Stomach (tissue), 9 donors: ENCODE measurements around the gene PRAMEF11. TPM values are rescaled to one million over a fixed set of nuclear protein-coding genes. Genes with fewer than 3 reads are reported as not detected.
"Not testable (repeated sequence)": the region's sequence is repeated elsewhere in the genome, so short reads cannot be mapped to it uniquely, and the experiment has no call there.

Experiments
- DNase-seq, 2 donors: peaks; one replicate each; pipeline versions ENCODE4 v3.0.0 to v3.0.0-alpha.2; 2013 to 2019
- H3K27ac ChIP-seq, 5 donors: fragments of 200-600 bp in 4 of 5; sonication (generic) in 4 of 5; one replicate each; pipeline ENCODE4 v1.5.1; 2013 to 2019; ENCODE audit warnings: mild to moderate bottlenecking in 1 of 5, moderate library complexity in 1 of 5
- H3K27me3 ChIP-seq, 3 donors: fragments of 200-600 bp; sonication (generic); one replicate each; pipeline ENCODE4 v1.5.1; 2017 to 2019; ENCODE audit warnings: mixed run types in 1 of 3
- H3K36me3 ChIP-seq, 4 donors: fragments of 200-600 bp; sonication (generic); 1 replicate in 3 of 4; 2 replicates in 1 of 4; pipeline ENCODE4 v1.5.1; 2016 to 2019
- H3K4me1 ChIP-seq, 4 donors: fragments of 200-600 bp; sonication (generic); one replicate each; pipeline ENCODE4 v1.5.1; 2016 to 2019
- H3K4me3 ChIP-seq, 4 donors: fragments of 200-600 bp; sonication (generic) in 3 of 4; one replicate each; pipeline ENCODE4 v1.5.1; 2016 to 2019; ENCODE audit warnings: mild to moderate bottlenecking in 1 of 4
- H3K9me3 ChIP-seq, 4 donors: fragments of 200-600 bp; sonication (generic); one replicate each; pipeline ENCODE4 v1.5.1; 2016 to 2019
- CTCF ChIP-seq, 7 experiments: fragments of 450-650 bp in 4 of 7; fragments of 200-600 bp in 3 of 7; sonication (generic) in 3 of 7; IDR thresholded peaks; one replicate each; pipeline ENCODE4 v1.5.1; 2016 to 2019; ENCODE audit warnings: antibody characterized with exemption in 7 of 7, control low read depth in 2 of 7, mild to moderate bottlenecking in 1 of 7
- EP300 ChIP-seq: sonication (generic); formaldehyde crosslinking; IDR thresholded peaks from one replicate; pipeline ENCODE4 v1.6.1; 2017; ENCODE audit warnings: antibody characterized with exemption
- POLR2A ChIP-seq, 4 donors: fragments of 450-650 bp; IDR thresholded peaks; one replicate each; pipeline ENCODE4 v1.6.1; 2016; ENCODE audit warnings: antibody characterized with exemption in 4 of 4, control low read depth in 2 of 4, mild to moderate bottlenecking in 1 of 4, moderate library complexity in 1 of 4
- POLR2AphosphoS5 ChIP-seq, 3 donors: sonication (generic); formaldehyde crosslinking; IDR thresholded peaks; one replicate each; pipeline ENCODE4 v1.6.1; 2016; ENCODE audit warnings: antibody characterized with exemption in 3 of 3
- WGBS, 5 donors: extraction: QIAGEN DNeasy Blood & Tissue Kit in 3 of 5; methylation state at CpG; one replicate each; pipeline versions ENCODE4 v1.1.5 to v1.1.7; 2013 to 2018; 5-methylcytosine and 5-hydroxymethylcytosine counted together
- intact Hi-C: fragments of 100-400 bp; cut with DNase I; formaldehyde crosslinking; loops from one replicate; pipeline ENCODE4 v1.15.1; 2023; ENCODE audit warnings: low total_unique reads
- polyA plus RNA-seq, 3 donors: library from polyadenylated mRNA; stranded (reverse); fragments of 200-250 nt; gene quantifications; one replicate each; pipeline ENCODE4 v1.2.3, GENCODE V29; 2013
- total RNA-seq, 5 donors: library from RNA; depleted of rRNA; stranded (reverse); fragments of >200 nt; gene quantifications; one replicate each; pipeline versions ENCODE4 v1.1.0 to v1.2.3, GENCODE V29; 2014 to 2016
- donor health status: healthy with polysubstance abuse.
- donor health status: Bipolar disorder and iron deficiency.
- donor health status: healthy.

The PRAMEF11 gene
- total and polyA plus RNA-seq, 8 donors = not detected

- intact Hi-C loops = no loop called here
- 38 to 69% (median 58%) methylated on average over 1 to 4 of the region's 4 CpGs for WGBS, 5 donors
- H3K4me1 ChIP-seq = no peaks in the 10 kb centered on the region
- TF ChIP-seq CTCF (IDR thresholded peaks at IDR 0.05) (no peak), POLR2A (IDR thresholded peaks at IDR 0.05) (no peak), POLR2AphosphoS5 (IDR thresholded peaks at IDR 0.05) (no peak), EP300 (no peak)
- H3K27ac ChIP-seq = no peak overlapping the region
- no peak overlapping the region for H3K4me3 ChIP-seq
- no peak for DNase-seq
- H3K27me3 ChIP-seq = no peaks in the 10 kb centered on the region
- H3K9me3 ChIP-seq = no peaks in the 10 kb centered on the region
- no peaks in the 10 kb centered on the region for H3K36me3 ChIP-seq
Observed at GRCh38 chr1:12798911-12799310, 32.3 kb downstream of the PRAMEF11 start.

- H3K36me3 ChIP-seq, H3K27ac ChIP-seq, H3K4me1 ChIP-seq, H3K27me3 ChIP-seq, DNase-seq, H3K4me3 ChIP-seq, intact Hi-C loops: not testable (repeated sequence)
- WGBS, 5 donors = 57 to 88% (median 82%) methylated on average over 3 to 5 of the region's 5 CpGs
- H3K9me3 ChIP-seq = peaks cover 0 to 17% (median 8%) of the 10 kb centered on the region in 4 donors
Observed at GRCh38 chr1:12791097-12791496, 40.1 kb downstream of the PRAMEF11 start, which contains the start of gene PRAMEF1. Gene PRAMEF1, plus strand, starts transcription at chr1:12791397. Its CDS starts 1,831 bp downstream, at chr1:12793228.

- intact Hi-C loops, H3K27me3 ChIP-seq, H3K4me1 ChIP-seq, H3K27ac ChIP-seq, H3K4me3 ChIP-seq, H3K36me3 ChIP-seq, DNase-seq: not testable (repeated sequence)
- 78 to 94% (median 81%) methylated on average over 7 to 8 of the region's 8 CpGs for WGBS, 5 donors
- H3K9me3 ChIP-seq = peaks cover 6 to 47% (median 38%) of the 10 kb centered on the region in 4 donors
Observed at GRCh38 chr1:12784729-12785128, 46.5 kb downstream of the PRAMEF11 start.

GRCh38 chr1:12783783-12784182 is 47.4 kb downstream of the PRAMEF11 start:
- H3K9me3 ChIP-seq = peaks cover 6 to 47% (median 38%) of the 10 kb centered on the region in 4 donors
- H3K4me3 ChIP-seq, intact Hi-C loops, H3K4me1 ChIP-seq, H3K27ac ChIP-seq, DNase-seq, H3K27me3 ChIP-seq, H3K36me3 ChIP-seq: not testable (repeated sequence)
- 34 to 61% (median 46%) methylated on average over 4 to 6 of the region's 7 CpGs for WGBS, 5 donors

- WGBS, 5 donors = 75 to 86% (median 81%) methylated on average over 4 to 5 of the region's 5 CpGs
- H3K27me3 ChIP-seq, intact Hi-C loops: not testable (repeated sequence)
Observed at GRCh38 chr1:12781488-12781887, 49.7 kb downstream of the PRAMEF11 start.

GRCh38 chr1:12778907-12779306 is 52.3 kb downstream of the PRAMEF11 start:
- TF ChIP-seq EP300 = no peak
- no peak for TF ChIP-seq POLR2AphosphoS5 (IDR thresholded peaks at IDR 0.05)
- no peak for TF ChIP-seq CTCF (IDR thresholded peaks at IDR 0.05)
- 67 to 83% (median 77%) methylated on average over 6 of the region's 6 CpGs for WGBS, 5 donors
- no peak overlapping the region for H3K27ac ChIP-seq
- H3K4me1 ChIP-seq = no peaks in the 10 kb centered on the region
- intact Hi-C loops = no loop called here
- no peak overlapping the region for H3K4me3 ChIP-seq
- H3K9me3 ChIP-seq = peaks cover 0 to 9% (median 8%) of the 10 kb centered on the region in 4 donors
- H3K36me3 ChIP-seq = no peaks in the 10 kb centered on the region
- H3K27me3 ChIP-seq = no peaks in the 10 kb centered on the region
- DNase-seq = no peak

More at GRCh38 chr1:12781488-12781887, 49.7 kb downstream of the PRAMEF11 start:
- not testable (repeated sequence) for DNase-seq, H3K4me1 ChIP-seq, H3K36me3 ChIP-seq, H3K27ac ChIP-seq, H3K4me3 ChIP-seq
- H3K9me3 ChIP-seq = peaks cover 6 to 35% (median 34%) of the 10 kb centered on the region in 4 donors
